Panc1 (cell line): ENCODE data around the gene RIOK3. TPM values are rescaled to one million over a fixed set of nuclear protein-coding genes. Genes with fewer than 3 reads are reported as not detected.
"Not testable (repeated sequence)": the region's sequence is repeated elsewhere in the genome, so short reads cannot be mapped to it uniquely, and the experiment has no call there.

ENCODE experiments used
- ATAC-seq: fragments of 200-7000 bp; cut with Tn5 transposase; 2 replicates; pipeline ENCODE4 v1.9.1; 2020; ENCODE audit warnings: mild to moderate bottlenecking, moderate library complexity
- BruUV-seq: library from RNA; stranded (reverse); fragments of 400-500 nt; replicated peaks from 2 replicates; lab custom pipeline; 2021; lab: Mats Ljungman, UMichigan
- CTCF ChIA-PET: fragments of 300-600 bp; sonication (Branson Sonifier 250); formaldehyde crosslinking; loops from one replicate; lab custom pipeline; 2022; ENCODE audit warnings: antibody characterized with exemption; lab: Charles Lee
- POLR2A ChIA-PET: fragments of 300-600 bp; sonication (Branson Sonifier 250); formaldehyde crosslinking; loops from one replicate; lab custom pipeline; 2022; ENCODE audit warnings: antibody characterized with exemption; lab: Charles Lee
- DNase-seq: peaks from one replicate; pipeline ENCODE4 v3.0.0-alpha.2; 2010; ENCODE audit warnings: low read depth, low spot score
- H3K27ac ChIP-seq: 2 replicates; pipeline ENCODE4 v1.5.1; 2011; ENCODE audit warnings: mild to moderate bottlenecking, low read length, inconsistent platforms
- H3K27me3 ChIP-seq: fragments of 200-500 bp; sonication (Bioruptor generic); 2 replicates; pipeline ENCODE4 v1.6.0; 2014; ENCODE audit warnings: low read length, inconsistent platforms; ENCODE audit not compliant: control insufficient read depth, insufficient read depth
- H3K36me3 ChIP-seq: fragments of 200-500 bp; sonication (Bioruptor generic); 2 replicates; pipeline ENCODE4 v1.5.1; 2014; ENCODE audit warnings: inconsistent platforms, mild to moderate bottlenecking, low read length, moderate library complexity; ENCODE audit not compliant: control insufficient read depth, insufficient read depth
- H3K4me1 ChIP-seq: 2 replicates; pipeline ENCODE4 v1.5.1; 2011; ENCODE audit warnings: inconsistent platforms, mild to moderate bottlenecking, low read length, moderate library complexity; ENCODE audit not compliant: control insufficient read depth, insufficient read depth
- H3K4me3 ChIP-seq, 2 experiments: 2 replicates each; pipeline ENCODE4 v1.5.1; 2011 to 2012; ENCODE audit warnings: low read depth in 2 of 2, low read length in 2 of 2, mild to moderate bottlenecking in 2 of 2, inconsistent platforms in 1 of 2, moderate library complexity in 1 of 2
- H3K9me3 ChIP-seq: fragments of 200-500 bp; sonication (Bioruptor generic); 2 replicates; pipeline ENCODE4 v1.5.1; 2014; ENCODE audit warnings: low read depth, mild to moderate bottlenecking, inconsistent platforms, low read length, moderate library complexity; ENCODE audit not compliant: control insufficient read depth, insufficient read depth
- POLR2AphosphoS5 ChIP-seq: IDR thresholded peaks from 2 replicates; pipeline ENCODE4 v1.6.1; 2012; ENCODE audit warnings: mild to moderate bottlenecking, low read depth, low read length, moderate library complexity
- SIN3A ChIP-seq: IDR thresholded peaks from 2 replicates; pipeline ENCODE4 v1.6.1; 2012; ENCODE audit warnings: low read depth, mild to moderate bottlenecking, low read length, moderate library complexity, borderline replicate concordance; ENCODE audit not compliant: insufficient read depth
- TCF7L2 ChIP-seq: IDR thresholded peaks from 2 replicates; pipeline ENCODE4 v1.6.1; 2011; ENCODE audit warnings: mild to moderate bottlenecking, low read depth, low read length, inconsistent platforms
- in situ Hi-C: cut with HindIII; loops from 2 replicates; pipeline ENCODE4 v1.10.0; 2016; ENCODE audit warnings: low sequenced_read_pairs, low pct_unique_long_range_greater_than_20kb
- intact Hi-C: fragments of 100-400 bp; cut with micrococcal nuclease; formaldehyde crosslinking; loops from one replicate; pipeline ENCODE4 v1.10.0; 2022; ENCODE audit not compliant: unreplicated experiment
- total RNA-seq: library from RNA; stranded (reverse); gene quantifications from one replicate; pipeline ENCODE4 v1.2.1, GENCODE V29; 2021; ENCODE audit not compliant: unreplicated experiment
- TF ChIP-seq, protein P1 (sequence below): fragments of 450-650 bp; IDR thresholded peaks from 2 replicates; pipeline ENCODE4 v1.5.1; 2017; ENCODE audit warnings: mild to moderate bottlenecking
- TF ChIP-seq, protein P2 (sequence below), 2 experiments: IDR thresholded peaks; 2 replicates each; pipeline ENCODE4 v1.6.1; 2011 to 2012; ENCODE audit warnings: low read depth in 2 of 2, control low read depth in 1 of 2, low read length in 1 of 2, mild to moderate bottlenecking in 1 of 2, moderate library complexity in 1 of 2; ENCODE audit not compliant: insufficient read depth in 1 of 2

Gene RIOK3
- total RNA-seq, 1 experiment from 2014 or later = 74.7 TPM

DNA sequence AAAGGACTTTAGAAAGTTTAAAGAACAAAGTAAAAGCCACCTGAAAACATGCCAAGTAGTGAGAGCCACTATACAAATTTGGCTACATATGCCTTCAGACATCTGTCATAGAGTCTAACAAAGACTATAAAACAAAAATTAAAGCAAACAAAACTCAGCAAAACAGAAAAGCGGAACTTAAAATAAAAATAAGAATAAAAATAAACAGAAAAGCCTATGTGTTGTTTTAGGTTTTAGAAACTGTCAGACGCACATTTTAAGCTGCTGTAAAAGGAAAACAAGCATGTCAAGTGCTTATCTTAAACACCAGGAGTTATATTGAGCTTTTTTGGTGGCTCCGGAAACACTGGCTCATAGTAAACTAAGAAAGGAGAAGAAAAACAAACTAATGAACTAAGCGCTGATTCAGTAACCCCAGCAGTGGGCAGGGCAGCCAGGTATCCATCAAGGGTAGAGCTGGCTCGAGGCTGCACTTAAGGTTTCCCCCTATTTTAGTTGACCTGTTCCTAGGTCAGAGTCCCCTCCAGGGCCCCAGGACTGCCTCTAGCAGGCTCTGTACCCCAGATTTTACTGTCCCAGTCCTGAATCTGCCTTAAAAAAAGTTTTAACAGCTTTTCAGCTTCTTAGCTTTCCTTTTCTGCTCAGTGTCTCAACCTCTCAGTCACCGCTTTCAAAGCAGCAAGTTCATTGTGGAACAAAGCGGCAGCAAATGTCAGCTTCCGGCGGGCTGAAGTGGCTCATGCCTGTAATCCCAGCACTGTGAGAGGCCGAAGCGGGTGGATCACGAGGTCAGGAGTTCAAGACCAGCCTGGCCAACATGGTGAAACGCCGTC is 34.9 kb downstream of the RIOK3 start:
- in situ Hi-C loops = no loop called here
- BruUV-seq = no TSS peak
- Histone ChIP-seq H3K27ac (peak overlapping the region; percentile 20; the same call in 1 of the 2 replicates), H3K9me3 (no peaks in the 10 kb centered on the region), H3K4me3 (peak overlapping the region; percentile 5 to 54; a peak in 3 of 4 replicates), H3K36me3 (no peaks in the 10 kb centered on the region), H3K27me3 (no peaks in the 10 kb centered on the region), H3K4me1 (peaks cover 8% of the 10 kb centered on the region)
- no peak for TF ChIP-seq TCF7L2
- intact Hi-C loops = no loop called here
- DNase-seq (no peak), ATAC-seq (peak; percentile 85)
- ChIA-PET POLR2A (interaction anchor here (0.6 to 1.1 kb wide), 2 partner anchors 16 to 350 kb away, joined by 3 read pairs; no protein-coding TSS in a partner anchor), CTCF (interaction anchor here (0.6 to 1.2 kb wide), 3 partner anchors 11 to 350 kb away, joined by 3 to 6 read pairs (median 6); no protein-coding TSS in a partner anchor)

DNA sequence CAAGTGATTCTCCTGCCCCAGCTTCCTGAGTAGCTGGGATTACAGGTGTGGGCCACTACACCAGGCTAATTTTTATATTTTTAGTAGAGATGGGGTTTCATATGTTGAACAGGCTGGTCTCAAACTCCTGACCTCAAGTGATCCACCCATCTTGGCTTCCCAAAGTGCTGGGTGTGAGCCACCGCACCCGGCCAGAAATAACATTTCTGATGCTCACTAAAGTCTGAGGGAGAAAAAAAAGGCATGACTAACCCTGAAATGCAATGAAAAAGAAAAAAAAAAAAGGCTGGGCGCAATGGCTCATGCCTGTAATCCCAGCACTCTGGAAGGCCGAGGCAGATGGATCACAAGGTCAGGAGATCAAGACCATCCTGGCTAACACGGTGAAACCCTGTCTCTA is 36.5 kb downstream of the RIOK3 start:
- POLR2A ChIA-PET, H3K9me3 ChIP-seq, BruUV-seq, intact Hi-C loops, H3K27ac ChIP-seq, DNase-seq, H3K27me3 ChIP-seq, H3K36me3 ChIP-seq, H3K4me1 ChIP-seq, ATAC-seq, CTCF ChIA-PET, in situ Hi-C loops, H3K4me3 ChIP-seq: not testable (repeated sequence)

DNA sequence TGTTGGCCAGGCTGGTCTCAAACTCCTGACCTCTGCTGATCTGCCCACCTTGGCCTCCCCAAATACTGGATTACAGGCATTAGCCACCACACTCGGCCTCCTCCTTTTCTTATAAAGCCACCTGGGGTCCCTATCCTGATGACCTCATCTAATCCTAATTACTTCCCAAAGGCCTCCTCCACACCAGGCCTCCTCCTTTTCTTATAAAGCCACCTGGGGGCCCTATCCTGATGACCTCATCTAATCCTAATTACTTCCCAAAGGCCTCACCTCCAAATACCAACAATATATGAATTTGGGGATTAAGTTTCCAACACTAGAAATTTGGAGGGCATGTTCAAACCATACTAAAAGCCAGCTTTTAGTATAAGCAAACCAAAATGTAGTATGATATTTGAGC is 40.6 kb downstream of the RIOK3 start:
- Histone ChIP-seq H3K27ac (no peak overlapping the region), H3K4me1 (no peaks in the 10 kb centered on the region), H3K9me3 (no peaks in the 10 kb centered on the region), H3K36me3 (no peaks in the 10 kb centered on the region), H3K4me3 (no peak overlapping the region), H3K27me3 (no peaks in the 10 kb centered on the region)
- ATAC-seq (no peak), DNase-seq (no peak)
- CTCF ChIA-PET = no interaction called here
- intact Hi-C loops = no loop called here
- TF ChIP-seq POLR2AphosphoS5 (no peak), TCF7L2 (no peak), SIN3A (no peak)
- TF ChIP-seq, protein P1, sequence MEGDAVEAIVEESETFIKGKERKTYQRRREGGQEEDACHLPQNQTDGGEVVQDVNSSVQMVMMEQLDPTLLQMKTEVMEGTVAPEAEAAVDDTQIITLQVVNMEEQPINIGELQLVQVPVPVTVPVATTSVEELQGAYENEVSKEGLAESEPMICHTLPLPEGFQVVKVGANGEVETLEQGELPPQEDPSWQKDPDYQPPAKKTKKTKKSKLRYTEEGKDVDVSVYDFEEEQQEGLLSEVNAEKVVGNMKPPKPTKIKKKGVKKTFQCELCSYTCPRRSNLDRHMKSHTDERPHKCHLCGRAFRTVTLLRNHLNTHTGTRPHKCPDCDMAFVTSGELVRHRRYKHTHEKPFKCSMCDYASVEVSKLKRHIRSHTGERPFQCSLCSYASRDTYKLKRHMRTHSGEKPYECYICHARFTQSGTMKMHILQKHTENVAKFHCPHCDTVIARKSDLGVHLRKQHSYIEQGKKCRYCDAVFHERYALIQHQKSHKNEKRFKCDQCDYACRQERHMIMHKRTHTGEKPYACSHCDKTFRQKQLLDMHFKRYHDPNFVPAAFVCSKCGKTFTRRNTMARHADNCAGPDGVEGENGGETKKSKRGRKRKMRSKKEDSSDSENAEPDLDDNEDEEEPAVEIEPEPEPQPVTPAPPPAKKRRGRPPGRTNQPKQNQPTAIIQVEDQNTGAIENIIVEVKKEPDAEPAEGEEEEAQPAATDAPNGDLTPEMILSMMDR = no peak
- TF ChIP-seq, protein P2, sequence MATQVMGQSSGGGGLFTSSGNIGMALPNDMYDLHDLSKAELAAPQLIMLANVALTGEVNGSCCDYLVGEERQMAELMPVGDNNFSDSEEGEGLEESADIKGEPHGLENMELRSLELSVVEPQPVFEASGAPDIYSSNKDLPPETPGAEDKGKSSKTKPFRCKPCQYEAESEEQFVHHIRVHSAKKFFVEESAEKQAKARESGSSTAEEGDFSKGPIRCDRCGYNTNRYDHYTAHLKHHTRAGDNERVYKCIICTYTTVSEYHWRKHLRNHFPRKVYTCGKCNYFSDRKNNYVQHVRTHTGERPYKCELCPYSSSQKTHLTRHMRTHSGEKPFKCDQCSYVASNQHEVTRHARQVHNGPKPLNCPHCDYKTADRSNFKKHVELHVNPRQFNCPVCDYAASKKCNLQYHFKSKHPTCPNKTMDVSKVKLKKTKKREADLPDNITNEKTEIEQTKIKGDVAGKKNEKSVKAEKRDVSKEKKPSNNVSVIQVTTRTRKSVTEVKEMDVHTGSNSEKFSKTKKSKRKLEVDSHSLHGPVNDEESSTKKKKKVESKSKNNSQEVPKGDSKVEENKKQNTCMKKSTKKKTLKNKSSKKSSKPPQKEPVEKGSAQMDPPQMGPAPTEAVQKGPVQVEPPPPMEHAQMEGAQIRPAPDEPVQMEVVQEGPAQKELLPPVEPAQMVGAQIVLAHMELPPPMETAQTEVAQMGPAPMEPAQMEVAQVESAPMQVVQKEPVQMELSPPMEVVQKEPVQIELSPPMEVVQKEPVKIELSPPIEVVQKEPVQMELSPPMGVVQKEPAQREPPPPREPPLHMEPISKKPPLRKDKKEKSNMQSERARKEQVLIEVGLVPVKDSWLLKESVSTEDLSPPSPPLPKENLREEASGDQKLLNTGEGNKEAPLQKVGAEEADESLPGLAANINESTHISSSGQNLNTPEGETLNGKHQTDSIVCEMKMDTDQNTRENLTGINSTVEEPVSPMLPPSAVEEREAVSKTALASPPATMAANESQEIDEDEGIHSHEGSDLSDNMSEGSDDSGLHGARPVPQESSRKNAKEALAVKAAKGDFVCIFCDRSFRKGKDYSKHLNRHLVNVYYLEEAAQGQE (IDR thresholded peaks at IDR 0.05; ENCODE audit: insufficient read depth in 1 of 2, low read depth in 2 of 2, low read length in 1 of 2) = no peak
- in situ Hi-C loops = no loop called here
- POLR2A ChIA-PET = interaction anchor here (0.6 kb wide), 1 partner anchor 34 kb away, joined by 4 read pairs; no protein-coding TSS in a partner anchor
- no TSS peak for BruUV-seq
